OCI-LY7 (cell line): ENCODE measurements around the gene GRID2.

ENCODE experiments used
- CTCF ChIP-seq: fragments of 200-600 bp; sonication (generic); conservative IDR thresholded peaks from 2 replicates; pipeline ENCODE4 v1.5.1; 2014; ENCODE audit warnings: mild to moderate bottlenecking, antibody characterized with exemption, low read length, moderate library complexity, mixed read lengths
- EZH2phosphoT487 ChIP-seq: fragments of 200-600 bp; sonication (generic); IDR thresholded peaks from 2 replicates; pipeline ENCODE4 v1.6.1; 2018; ENCODE audit warnings: low read depth, borderline replicate concordance, mild to moderate bottlenecking, mixed run types, antibody characterized with exemption, low read length, moderate library complexity, mixed read lengths

DNA sequence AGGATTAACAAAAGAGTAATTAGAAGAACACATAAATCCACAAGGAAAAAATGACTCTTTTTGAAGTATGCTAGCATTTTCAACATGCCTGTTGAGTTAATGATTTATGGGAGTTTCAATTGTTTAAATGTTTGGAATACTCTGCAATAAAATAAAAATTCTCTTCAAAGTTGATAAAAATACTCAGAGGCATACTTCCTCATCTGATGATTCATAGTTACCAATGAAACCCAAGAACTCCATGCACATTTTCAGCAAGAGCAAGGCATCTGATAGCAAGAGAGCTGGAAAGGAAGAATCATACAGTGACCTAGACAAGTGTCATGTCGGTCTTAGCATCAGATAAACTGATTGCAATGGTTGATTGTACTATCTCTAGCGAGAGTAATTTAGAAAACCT, 1081.1 kb downstream of the GRID2 start:
- no peak for TF ChIP-seq CTCF
- no peak for TF ChIP-seq EZH2phosphoT487
